Measurements from ENCODE around the gene NFKBIZ.

DNA sequence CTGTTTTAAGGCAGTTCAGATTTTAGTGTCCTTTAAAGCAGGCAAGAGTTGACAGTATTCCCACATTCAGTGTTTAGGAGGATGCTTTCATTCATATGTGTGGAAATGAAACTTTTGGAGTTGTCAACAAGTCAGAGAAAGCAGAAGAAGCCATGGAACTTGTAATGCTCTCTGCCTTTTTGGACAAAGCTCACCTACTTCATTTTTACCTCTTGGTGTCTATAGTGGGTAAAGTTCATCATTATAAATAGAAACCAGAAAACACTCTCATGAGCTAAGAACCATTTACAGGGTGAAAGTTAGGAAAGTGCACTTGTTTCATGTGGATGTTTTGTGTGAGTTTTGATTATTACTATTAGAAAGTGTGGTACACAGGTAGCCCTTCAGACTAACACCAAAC, 9.2 kb upstream of the NFKBIZ start:
- no peak for TF ChIP-seq YY1 (IDR thresholded peaks at IDR 0.05)
- TF ChIP-seq, protein P1, sequence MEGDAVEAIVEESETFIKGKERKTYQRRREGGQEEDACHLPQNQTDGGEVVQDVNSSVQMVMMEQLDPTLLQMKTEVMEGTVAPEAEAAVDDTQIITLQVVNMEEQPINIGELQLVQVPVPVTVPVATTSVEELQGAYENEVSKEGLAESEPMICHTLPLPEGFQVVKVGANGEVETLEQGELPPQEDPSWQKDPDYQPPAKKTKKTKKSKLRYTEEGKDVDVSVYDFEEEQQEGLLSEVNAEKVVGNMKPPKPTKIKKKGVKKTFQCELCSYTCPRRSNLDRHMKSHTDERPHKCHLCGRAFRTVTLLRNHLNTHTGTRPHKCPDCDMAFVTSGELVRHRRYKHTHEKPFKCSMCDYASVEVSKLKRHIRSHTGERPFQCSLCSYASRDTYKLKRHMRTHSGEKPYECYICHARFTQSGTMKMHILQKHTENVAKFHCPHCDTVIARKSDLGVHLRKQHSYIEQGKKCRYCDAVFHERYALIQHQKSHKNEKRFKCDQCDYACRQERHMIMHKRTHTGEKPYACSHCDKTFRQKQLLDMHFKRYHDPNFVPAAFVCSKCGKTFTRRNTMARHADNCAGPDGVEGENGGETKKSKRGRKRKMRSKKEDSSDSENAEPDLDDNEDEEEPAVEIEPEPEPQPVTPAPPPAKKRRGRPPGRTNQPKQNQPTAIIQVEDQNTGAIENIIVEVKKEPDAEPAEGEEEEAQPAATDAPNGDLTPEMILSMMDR (IDR thresholded peaks at IDR 0.05; ENCODE audit: low read depth, low read length, missing input control): no peak
- TF ChIP-seq GABPA (IDR thresholded peaks at IDR 0.05 in 1 of 2, conservative IDR thresholded peaks at IDR 0.05 in 1 of 2): no peak
- no peak for TF ChIP-seq TAF1 (conservative IDR thresholded peaks at IDR 0.05)

All from liver (tissue), 3 donors.